HG03025 (cell line): ENCODE measurements around the gene PRR18.
"Not testable (repeated sequence)": the region's sequence is repeated elsewhere in the genome, so short reads cannot be mapped to it uniquely, and the experiment has no call there.

Source experiments
- ATAC-seq: cut with Tn5 transposase; IDR thresholded peaks from one replicate; pipeline ENCODE4 v1.9.1; 2021; ENCODE audit warnings: mild to moderate bottlenecking, moderate library complexity; ENCODE audit not compliant: unreplicated experiment, low FRiP score

Gene PRR18, protein sequence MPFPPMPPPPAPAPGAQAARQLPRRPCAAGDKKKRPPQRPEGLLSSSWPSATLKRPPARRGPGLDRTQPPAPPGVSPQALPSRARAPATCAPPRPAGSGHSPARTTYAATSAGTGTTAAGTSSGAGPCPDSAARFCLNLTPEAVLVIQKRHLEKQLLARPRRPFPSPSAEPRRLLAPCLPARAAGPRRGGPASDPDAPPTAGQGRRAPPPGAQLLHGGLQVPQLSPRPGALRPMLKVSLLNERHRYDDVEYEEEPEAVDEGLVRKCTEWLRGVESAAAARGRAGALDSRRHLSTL

DNA sequence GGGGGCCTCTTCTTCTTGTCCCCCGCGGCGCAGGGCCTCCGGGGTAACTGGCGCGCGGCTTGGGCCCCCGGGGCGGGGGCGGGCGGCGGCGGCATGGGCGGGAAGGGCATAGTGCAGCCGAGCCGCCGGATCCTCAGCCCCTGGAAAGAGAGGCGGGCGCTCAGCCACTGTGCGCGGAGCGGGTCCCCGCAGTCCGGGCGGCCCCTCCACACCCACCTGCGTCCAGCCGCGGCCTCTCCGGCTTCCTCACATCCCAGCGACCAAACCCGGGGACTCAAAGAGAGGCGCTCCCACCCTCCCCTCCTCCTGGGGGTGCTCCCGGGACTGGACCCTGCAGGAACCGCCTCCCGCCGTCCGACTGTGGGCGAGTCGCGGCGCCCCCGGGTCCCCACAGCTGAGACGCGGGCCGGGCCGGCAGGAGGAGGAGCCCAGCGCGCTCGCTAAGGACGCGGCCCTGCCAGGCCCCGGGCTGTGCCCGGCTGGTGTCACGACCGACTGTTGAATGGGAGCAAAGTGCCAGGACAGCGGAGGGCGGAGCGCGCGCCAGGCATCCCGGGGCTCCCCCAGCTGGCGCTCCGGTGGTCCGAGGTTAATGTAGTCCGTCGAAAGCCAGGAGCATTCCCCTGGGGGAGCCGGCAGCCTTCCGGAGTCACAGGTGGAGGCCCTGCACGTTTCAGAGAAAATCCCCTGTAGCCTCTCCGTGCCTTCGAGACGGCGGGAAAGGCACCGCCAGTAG, at the start of gene PRR18:
Gene PRR18, minus strand, starts transcription at position 360 of the 736 bp plus-strand sequence. Its CDS starts 250 bp downstream, at position 110.
- ATAC-seq = peak; percentile 35

DNA sequence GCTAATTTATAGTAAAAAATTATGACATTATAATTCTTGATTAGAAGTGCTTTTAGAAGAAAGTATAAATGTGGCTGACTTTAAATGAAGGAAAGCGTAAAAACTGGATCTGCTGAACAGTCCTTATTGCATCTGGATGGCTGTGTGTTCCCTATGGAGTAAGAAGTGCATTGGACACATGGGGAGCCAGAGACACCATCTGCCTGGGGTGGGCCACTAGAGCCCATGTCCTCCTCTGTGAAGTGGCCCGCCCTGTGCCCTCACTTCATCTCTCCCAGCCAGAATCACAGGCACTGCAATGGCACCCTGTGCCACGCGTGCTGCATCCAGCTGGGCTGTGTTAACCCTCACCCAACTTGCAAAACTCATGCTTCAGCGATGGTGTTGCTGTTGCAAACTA, 47.4 kb upstream of the PRR18 start:
- no peak for ATAC-seq

DNA sequence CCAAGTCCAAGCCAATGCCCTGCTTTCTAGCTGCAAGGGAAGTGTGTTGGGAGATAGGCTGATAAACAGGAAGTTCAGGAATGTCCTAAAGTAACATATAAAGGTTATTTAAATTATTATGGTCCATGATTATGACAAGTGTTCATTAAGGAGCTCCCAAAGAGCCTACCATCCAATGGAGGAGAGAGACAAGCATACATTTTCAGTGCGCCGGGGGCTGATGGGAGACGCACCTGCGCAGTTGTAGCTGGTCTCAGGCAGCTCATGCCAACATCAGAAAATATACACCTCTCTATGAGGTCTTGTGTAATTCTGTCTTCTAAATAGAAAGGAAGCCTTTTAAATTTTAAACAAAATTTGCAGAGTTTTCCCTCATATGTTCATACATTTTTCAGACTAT, 46.8 kb upstream of the PRR18 start:
- no peak for ATAC-seq

DNA sequence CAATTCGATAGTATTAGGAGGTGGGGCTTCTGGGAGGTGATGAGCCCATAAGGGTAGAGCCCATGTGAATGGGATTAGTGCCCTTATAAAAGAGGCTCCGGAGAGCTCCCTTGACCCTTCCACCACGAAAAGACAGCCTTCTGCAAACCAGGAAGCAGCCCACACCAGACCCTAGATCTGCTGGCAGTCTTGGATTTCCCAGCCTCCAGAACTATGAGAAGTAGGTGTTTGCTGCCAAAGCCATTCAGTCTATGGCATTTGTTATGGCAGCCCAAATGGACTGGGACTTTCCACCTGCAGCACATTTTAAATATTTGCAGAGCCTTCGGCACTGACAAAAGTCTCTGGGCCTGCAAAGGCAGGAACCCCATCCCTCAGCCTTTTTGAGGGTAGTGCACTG, 46.0 kb upstream of the PRR18 start:
- no peak for ATAC-seq

DNA sequence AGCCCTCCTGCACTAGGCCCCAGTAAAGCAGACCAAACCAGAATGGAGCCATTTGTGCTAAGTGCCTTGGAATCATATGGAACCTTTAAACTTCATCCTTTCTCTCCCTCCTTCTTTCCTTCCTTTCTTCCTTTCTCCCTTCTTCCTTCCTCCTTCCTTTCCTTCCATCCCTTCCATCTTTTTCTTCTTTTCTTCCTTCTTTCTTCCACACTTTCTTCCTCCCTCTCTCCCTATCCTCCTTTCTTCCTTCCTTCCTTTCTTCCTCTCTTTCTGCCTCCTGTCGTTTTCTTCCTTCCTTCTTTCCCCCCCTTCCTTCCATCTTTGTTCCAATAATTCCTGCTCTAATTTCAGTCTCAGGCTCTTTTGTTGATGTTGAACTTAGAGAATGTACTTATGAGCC, 45.3 kb upstream of the PRR18 start:
- ATAC-seq = no peak

DNA sequence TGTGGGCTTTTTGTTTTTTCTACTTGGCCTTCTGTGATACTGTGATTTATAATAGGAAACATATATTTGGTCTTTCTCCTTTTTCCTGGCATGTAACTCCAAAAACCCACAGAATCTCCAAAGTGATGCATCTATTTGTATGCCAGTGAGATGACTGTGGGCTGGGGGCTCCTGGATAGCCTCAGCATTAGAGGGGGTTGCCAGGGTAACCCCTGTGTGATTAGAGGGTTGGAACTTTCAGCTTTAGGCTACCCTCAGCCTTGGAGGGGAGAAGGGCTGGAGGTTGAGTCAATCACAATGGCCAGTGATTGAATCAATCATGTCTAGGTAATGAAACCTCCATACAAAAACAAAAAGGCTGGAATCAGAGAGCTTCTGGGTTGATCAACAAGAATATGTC, 44.7 kb upstream of the PRR18 start:
- ATAC-seq = no peak

DNA sequence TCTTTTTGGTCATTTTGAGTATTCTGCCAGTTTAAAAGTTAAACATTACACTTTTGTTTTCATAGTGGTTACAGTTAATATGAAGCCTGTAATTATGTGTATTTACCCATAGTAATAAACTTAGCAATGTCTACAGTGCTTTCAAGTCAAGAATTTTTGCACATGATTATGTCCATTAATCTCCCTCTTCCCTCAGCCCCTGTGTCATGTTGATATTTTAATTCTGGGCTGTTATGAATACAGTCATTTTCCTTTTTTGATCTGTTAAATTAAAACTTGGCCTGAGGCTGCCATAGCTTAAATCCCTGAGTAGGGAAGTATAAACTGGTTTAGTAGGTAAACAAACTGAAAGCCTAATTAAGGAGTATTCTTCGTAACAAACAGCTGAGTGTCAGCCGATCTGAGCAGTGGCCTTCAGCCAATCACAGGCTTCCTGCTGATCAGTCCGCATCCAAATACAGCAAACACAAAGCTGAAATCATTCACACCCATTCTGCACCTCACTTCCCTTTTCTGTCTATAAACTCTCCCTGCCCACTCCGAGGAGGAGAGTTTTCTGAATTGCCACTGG, 43.6 kb upstream of the PRR18 start:
- peak; percentile 100 for ATAC-seq

DNA sequence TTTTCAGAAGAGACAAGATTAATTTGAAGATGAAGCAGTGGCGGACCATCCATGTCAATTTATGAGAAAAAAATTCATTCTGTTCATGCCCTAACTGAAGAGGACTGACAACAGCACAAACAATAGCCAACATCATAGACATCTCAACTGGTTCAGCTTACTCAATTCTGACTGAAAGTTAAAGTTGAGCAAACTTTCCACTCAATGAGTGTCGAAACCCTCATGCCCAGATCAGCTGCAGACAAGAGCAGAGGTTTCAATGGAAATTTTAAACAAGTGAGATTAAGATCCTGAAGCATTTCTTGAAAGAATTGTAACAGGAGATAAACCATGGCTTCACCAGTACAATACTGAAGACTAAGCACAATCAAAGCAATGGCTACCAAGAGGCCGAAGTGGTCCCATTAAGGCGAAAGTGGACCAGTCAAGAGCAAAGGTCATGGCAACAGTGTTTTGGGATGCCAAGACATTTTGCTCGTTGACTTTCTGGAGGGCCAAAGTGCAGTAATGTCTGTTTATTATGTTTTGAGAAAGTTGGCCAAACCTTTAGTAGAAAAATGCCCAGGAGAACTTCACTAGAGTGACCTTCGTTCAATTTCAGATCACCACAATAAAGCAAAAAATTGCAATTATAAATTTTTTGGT, 40.2 kb upstream of the PRR18 start:
- ATAC-seq = no peak

DNA sequence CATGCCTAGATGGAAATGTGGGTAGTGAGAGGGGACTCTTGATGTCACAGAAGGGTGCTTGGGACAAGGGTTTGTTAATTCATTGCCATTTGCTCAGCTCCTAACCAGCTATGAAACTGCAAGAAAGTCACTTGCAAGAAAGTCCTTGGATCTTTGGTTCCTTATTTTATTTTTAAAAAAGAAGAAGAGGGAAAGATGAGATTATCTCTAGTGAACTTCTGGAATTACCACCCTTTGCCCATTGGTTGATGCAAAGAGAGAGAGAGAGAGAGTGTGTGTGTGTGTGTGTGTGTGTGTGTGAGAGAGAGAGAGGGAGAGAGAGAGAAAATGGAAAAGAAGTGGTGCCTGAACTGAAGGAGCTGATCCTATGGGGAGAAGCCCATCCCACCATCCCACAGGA, 38.8 kb upstream of the PRR18 start:
- ATAC-seq = no peak

DNA sequence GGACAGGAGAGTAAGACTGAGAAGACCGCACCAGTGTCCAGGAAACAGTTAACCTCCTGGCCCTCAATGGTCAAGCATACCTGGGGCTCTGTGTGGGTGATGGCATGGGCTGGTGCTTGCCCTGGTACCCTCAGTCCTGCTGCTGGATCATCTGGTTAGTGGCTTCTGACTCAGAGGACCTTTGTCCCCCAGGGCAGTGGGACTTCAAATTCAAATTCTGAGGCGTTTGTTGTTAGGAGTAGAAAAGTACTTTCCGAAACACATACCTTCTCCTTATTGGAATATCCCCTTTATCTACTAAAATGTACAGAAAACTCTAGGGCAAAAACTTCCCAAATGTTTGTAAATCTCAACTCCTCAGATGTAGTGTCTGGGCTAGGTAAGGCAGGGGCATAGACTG, 38.3 kb upstream of the PRR18 start:
- ATAC-seq = no peak

DNA sequence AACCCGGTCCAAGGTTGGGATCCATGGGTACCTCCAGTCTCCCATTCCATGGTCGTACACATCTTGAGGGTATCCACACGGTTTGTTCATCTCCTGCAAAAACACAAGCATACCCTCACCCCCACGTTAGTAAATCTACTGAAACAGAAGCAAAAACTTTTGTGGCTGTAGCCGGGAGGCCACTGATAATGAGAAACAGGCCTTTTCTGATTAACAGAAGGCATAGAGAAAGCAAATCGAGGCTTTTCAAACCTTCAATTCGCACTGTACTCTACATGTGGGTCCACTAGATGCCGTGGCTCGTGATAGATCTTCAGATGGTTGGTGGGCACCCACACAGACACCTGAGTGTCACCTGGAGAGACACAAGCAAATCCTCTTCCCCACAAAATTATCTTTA, 37.5 kb upstream of the PRR18 start:
- ATAC-seq = not testable (repeated sequence)

DNA sequence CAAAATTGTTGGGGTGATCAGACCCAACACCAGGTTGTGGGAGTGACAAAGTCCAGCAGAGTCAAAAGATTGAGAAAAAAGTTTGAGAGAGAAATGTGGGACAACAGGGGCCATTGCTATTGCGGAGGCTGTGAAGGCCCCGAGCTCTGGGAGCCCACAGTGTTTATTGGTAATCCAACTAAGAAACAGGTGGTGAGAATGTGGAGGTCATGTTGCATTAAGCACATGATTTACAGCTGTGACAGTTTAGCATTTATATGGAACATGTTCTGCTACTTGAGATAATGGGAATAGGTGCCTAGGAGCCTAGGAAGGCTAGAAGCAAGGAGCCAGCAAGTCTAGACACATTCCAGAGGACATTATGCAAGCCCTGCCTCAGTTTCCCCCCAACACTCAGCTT, 36.7 kb upstream of the PRR18 start:
- not testable (repeated sequence) for ATAC-seq

DNA sequence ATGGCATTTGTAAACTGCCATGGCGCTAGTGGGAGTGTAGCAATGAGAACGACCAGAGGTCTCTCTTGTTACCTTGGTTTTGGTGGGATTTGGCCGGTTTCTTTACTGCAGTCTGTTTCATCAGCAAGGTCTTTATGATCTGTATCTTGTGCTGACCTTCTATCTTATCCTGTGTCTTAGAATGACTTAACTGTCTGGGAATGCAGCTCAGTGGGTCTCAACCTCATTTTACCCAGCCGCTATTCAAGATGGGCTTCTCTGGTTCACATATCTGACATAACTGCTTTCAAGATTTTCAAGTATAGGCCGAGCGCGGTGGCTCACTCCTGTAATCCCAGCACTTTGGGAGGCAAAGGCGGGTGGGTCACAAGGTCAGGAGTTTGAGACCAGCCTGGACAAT, 36.0 kb upstream of the PRR18 start:
- no peak for ATAC-seq

DNA sequence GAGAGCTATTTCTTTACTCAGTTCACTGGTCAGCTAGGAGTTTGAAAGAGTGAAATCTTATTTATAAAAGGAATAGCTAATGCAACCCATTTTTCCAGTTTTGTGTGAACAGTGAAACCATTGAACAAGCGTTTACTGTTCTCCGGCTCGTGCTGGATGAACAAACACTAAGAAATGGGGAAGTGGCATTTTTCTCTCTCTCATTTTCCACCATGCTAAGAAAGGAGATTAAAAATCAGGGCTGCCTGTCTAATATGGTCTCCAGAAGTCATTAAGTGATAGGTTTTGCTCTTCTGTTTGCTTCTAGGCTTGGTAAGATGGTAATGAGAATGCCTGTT, 34.9 kb upstream of the PRR18 start:
- ATAC-seq = peak; percentile 22

DNA sequence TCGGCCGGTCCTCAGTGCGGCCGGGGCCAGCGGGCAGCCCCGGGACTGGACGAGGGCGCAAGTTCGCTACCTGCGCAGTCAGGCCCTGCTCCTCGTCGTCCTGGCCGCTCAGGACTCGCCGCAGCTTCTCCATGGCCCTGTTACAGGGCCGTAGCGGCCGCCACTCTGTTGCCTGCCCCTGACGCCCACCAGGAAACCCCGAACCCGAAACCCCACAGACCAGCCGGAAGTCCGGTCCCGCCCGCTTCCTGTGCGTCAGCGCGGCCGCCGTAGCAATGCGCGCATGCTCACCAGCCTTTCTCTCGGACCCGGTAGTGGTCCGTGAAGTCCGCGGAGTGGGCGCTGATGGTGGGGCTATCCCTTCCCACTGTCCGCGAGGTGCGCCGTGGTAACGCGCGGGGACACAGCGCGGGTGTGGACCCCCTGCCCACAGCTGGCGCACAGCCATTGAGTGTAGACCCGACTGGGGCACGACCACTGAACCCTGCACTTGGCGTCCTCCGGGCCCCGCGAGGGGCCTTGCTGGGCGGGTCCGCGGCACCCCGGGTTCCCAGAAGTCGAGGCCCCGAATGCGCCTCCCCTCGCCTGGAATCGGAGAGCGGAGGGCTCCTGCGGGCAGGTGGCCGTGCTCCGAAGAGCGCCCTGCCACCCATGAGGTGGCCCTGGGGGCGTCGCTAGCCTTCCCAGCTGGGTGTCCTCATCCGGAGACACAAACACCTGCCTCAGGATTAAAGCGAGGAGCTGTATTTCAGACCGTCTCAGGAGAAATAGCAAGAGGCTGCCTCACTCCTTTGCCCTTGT, 34.4 kb upstream of the PRR18 start, which contains the start of gene SFT2D1:
Gene SFT2D1, minus strand, starts transcription at position 197 of the 801 bp plus-strand sequence. Its CDS starts 64 bp downstream, at position 133.
- ATAC-seq = peak; percentile 96

DNA sequence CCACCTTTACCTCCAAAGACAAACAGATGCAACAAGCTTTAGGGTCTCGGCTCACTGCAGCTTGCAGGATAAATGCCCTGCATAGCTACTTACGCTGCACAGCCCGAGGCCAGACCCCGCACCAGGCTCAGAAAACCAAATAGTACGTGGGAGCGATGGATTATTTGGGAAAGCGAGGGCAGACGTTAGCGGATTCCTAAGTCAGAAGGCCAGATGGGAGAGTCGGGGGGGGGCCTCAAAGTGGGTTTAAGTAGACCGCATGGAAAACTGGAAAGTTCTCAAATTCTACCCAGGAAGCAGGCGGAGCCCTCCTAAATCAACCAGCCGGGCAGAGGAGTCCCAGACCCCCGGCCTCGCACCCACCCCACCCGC, 33.8 kb upstream of the PRR18 start:
- ATAC-seq = no peak

DNA sequence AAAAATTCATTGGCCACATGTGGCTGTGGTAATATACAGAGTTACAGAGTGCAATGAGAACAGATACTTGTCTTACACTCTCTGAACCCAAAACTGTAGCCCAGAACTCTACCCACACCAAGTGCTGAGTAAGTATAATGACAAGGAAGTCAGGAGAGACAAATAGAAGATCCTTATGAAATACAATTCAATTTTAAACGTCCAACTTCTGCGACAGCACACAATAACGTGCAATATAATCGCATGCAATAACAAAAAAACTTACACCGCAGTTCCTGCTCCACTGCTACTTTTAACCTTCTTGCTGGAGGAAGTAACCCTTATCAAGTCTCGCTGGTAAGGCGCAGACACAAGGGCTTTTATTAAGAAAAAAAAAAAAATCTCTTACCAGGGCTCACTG, 33.3 kb upstream of the PRR18 start:
- ATAC-seq = no peak

DNA sequence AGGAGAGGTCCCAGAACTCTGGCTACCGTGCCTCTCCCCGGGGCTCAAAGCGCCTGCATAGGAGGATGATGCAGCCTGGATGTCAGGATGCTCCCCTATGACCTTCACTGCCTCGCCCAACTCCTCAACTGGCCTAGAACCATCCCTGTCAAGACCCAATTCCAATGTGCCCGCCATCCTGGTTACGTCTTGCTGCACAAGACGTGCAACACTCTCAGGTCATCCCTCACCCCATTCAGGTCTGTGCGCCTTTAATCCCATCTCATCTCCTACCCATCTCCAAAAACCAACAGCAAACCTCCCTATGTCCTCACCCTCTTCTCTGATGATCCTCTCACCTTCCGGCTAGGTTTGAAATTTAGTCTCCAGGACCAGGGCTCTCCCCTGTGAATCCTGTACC, 30.7 kb upstream of the PRR18 start:
- ATAC-seq = no peak

DNA sequence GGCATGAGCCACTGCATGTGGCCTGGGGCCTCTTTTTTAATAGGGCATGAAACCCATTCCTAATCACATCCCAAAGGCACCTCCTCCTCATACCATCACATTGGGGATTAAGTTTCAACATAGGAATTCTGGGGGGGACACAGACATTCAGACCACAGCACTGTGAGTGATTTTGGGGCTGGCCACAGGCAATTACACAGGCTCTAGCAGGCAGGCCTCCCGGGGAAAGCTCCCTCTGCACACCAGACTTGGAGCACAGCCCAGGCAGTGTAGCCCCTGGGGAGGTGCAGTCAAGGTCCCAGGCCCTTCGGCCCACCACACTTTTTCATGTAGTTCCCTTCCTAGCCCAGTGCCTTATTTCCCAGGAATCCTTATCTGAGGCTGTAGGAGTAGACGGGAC, 28.7 kb upstream of the PRR18 start:
- ATAC-seq = no peak
